GM23248 (cell line): ENCODE data around the gene FRMD6. TPM values are rescaled to one million over a fixed set of nuclear protein-coding genes. Genes with fewer than 3 reads are reported as not detected.

Experiments used
- DNase-seq: peaks from one replicate; pipeline ENCODE4 v3.0.0-alpha.2; 2015
- H2AFZ ChIP-seq: fragments of 200-600 bp; sonication (generic); 2 replicates; pipeline ENCODE4 v1.6.1; 2016; ENCODE audit warnings: antibody characterized with exemption
- H3F3A ChIP-seq: fragments of 200-600 bp; sonication (generic); 2 replicates; pipeline ENCODE4 v1.6.1; 2016; ENCODE audit warnings: mild to moderate bottlenecking, antibody characterized with exemption, mixed run types; ENCODE audit not compliant: insufficient read depth
- H3K27ac ChIP-seq: fragments of 200-600 bp; sonication (generic); 2 replicates; pipeline ENCODE4 v1.5.1; 2016; ENCODE audit warnings: mild to moderate bottlenecking
- H3K27me3 ChIP-seq: fragments of 200-600 bp; sonication (generic); replicated peaks from 2 replicates; pipeline ENCODE4 v1.6.1; 2016; ENCODE audit warnings: mild to moderate bottlenecking; ENCODE audit not compliant: insufficient read depth
- H3K36me3 ChIP-seq: fragments of 200-600 bp; sonication (generic); 2 replicates; pipeline ENCODE4 v1.6.1; 2016; ENCODE audit warnings: low read depth, mild to moderate bottlenecking
- H3K4me1 ChIP-seq: fragments of 200-600 bp; sonication (generic); 2 replicates; pipeline ENCODE4 v1.6.1; 2016; ENCODE audit warnings: mild to moderate bottlenecking; ENCODE audit not compliant: insufficient read depth
- H3K4me2 ChIP-seq: fragments of 200-600 bp; sonication (generic); one replicate; pipeline ENCODE4 v1.6.1; 2016; ENCODE audit warnings: mild to moderate bottlenecking; ENCODE audit not compliant: unreplicated experiment
- H3K4me3 ChIP-seq: fragments of 200-600 bp; sonication (generic); 2 replicates; pipeline ENCODE4 v1.5.1; 2016; ENCODE audit warnings: mild to moderate bottlenecking
- H3K79me2 ChIP-seq: fragments of 200-600 bp; sonication (generic); 2 replicates; pipeline ENCODE4 v1.6.1; 2016; ENCODE audit warnings: mild to moderate bottlenecking; ENCODE audit not compliant: insufficient read depth
- H3K9ac ChIP-seq: fragments of 200-600 bp; sonication (generic); 2 replicates; pipeline ENCODE4 v1.6.1; 2016; ENCODE audit warnings: mild to moderate bottlenecking
- H3K9me2 ChIP-seq: fragments of 200-600 bp; sonication (generic); 2 replicates; pipeline ENCODE4 v1.6.1; 2016; ENCODE audit warnings: mixed run types, mild to moderate bottlenecking, moderate library complexity; ENCODE audit not compliant: insufficient read depth
- H3K9me3 ChIP-seq: fragments of 200-600 bp; sonication (generic); one replicate; pipeline ENCODE4 v1.6.1; 2017; ENCODE audit warnings: low read depth
- H4K20me1 ChIP-seq: fragments of 200-600 bp; sonication (generic); 2 replicates; pipeline ENCODE4 v1.6.0; 2016; ENCODE audit not compliant: insufficient read depth
- EZH2 ChIP-seq: fragments of 200-600 bp; sonication (generic); IDR thresholded peaks from 2 replicates; pipeline ENCODE4 v1.6.1; 2018; ENCODE audit warnings: antibody characterized with exemption, mild to moderate bottlenecking; ENCODE audit not compliant: insufficient read depth, poor library complexity, severe bottlenecking
- EZH2phosphoT487 ChIP-seq: fragments of 200-600 bp; sonication (generic); IDR thresholded peaks from 2 replicates; pipeline ENCODE4 v1.6.1; 2018; ENCODE audit warnings: antibody characterized with exemption, moderate library complexity, mild to moderate bottlenecking, low read depth; ENCODE audit not compliant: insufficient read depth
- WGBS, 2 experiments: methylation state at CpG; one replicate each; pipeline ENCODE4 v1.1.6; 2015 to 2017; ENCODE audit warnings: low lambda C conversion rate in 2 of 2, low coverage in 1 of 2; ENCODE audit errors: missing lambda C conversion rate in 2 of 2; 5-methylcytosine and 5-hydroxymethylcytosine counted together
- in situ Hi-C: fragments of 300-500 bp; cut with MboI; formaldehyde crosslinking; loops from 2 replicates; pipeline ENCODE4 v1.15.0; 2020
- polyA plus RNA-seq: library from polyadenylated mRNA; unstranded; fragments of >200 nt; fragmentation: Nextera tagmentation; extraction: Ambion mirVana; gene quantifications from 2 replicates; pipeline ENCODE4 v1.2.1, GENCODE V29; 2016
- total RNA-seq: library from RNA; depleted of rRNA; stranded (reverse); fragments of >200 nt; shearing (Covaris generic); gene quantifications from 2 replicates; pipeline ENCODE4 v1.2.3, GENCODE V29; 2014

Gene FRMD6
- total and polyA plus RNA-seq, 2 experiments from 2014 or later: 550 to 795 TPM

DNA sequence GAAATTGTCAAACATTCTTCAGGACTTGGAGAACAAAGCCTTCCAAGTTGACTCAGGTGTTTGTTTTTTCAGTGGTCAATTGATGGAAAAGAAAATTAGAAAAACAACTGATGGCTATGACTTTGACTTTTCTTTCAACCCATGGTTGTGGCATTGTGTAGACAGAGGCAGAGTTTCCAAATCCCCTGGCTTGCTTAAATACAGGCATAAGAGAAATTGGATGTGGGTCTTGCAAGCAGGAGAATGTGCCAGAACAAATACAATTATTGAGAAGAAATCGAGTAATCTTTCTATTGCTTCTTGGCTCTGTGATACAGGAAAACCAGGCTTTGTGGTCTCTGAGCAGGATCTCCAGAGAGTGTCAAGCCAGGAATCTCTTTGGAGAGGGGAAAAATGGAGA is 40.9 kb upstream of the FRMD6 start:
- DNase-seq: no peak
- peaks cover 42% of the 10 kb centered on the region for H3F3A ChIP-seq
- no peak overlapping the region for H3K9ac ChIP-seq
- peak overlapping the region; percentile 13 for H3K4me2 ChIP-seq
- H3K27ac ChIP-seq: 0 out of 2 replicates have a peak overlapping the region, but pooled peaks have one; percentile 1
- no peak overlapping the region for H2AFZ ChIP-seq
- no peak overlapping the region for H3K4me3 ChIP-seq
- H3K79me2 ChIP-seq: peaks cover 64% of the 10 kb centered on the region
- H3K4me1 ChIP-seq: peaks cover 54% of the 10 kb centered on the region
- H4K20me1 ChIP-seq: no peaks in the 10 kb centered on the region
- no peaks in the 10 kb centered on the region for H3K36me3 ChIP-seq
- H3K27me3 ChIP-seq: no peaks in the 10 kb centered on the region
- no peak for TF ChIP-seq EZH2phosphoT487
- no peak for TF ChIP-seq EZH2
- 29 to 32% methylated on average over 1 of the region's 1 CpG for WGBS, 2 experiments
- no peaks in the 10 kb centered on the region for H3K9me2 ChIP-seq
- H3K9me3 ChIP-seq: no peaks in the 10 kb centered on the region
- in situ Hi-C loops: no loop called here

DNA sequence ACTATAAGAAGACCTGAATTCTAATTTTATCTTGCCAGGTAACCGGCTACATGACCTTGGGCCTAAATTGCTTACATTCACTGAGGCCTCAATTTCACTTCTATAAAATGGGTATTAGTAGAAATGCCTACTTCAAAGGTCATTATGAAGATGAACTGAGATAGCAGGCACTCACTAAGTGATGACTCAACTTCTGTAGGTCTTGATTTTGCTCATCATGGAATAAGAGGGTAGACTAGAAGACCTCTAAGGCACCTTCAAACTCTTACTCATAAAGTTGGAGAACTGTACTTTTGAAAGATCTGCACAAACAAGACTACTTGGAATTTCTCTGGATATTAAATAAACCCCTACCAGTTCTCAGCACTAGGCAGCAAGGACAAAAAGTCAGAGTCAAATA is 39.3 kb upstream of the FRMD6 start:
- H3K4me3 ChIP-seq: no peak overlapping the region
- no peaks in the 10 kb centered on the region for H3K9me3 ChIP-seq
- DNase-seq: peak; percentile 24
- in situ Hi-C loops: no loop called here
- no peak overlapping the region for H2AFZ ChIP-seq
- peaks cover 53% of the 10 kb centered on the region for H3K79me2 ChIP-seq
- no peaks in the 10 kb centered on the region for H3K36me3 ChIP-seq
- H3K27me3 ChIP-seq: no peaks in the 10 kb centered on the region
- no peak overlapping the region for H3K27ac ChIP-seq
- H3K4me1 ChIP-seq: peaks cover 60% of the 10 kb centered on the region
- no peaks in the 10 kb centered on the region for H3K9me2 ChIP-seq
- no peaks in the 10 kb centered on the region for H4K20me1 ChIP-seq
- H3F3A ChIP-seq: peaks cover 41% of the 10 kb centered on the region
- WGBS, 2 experiments: 59 to 65% methylated on average over 1 of the region's 1 CpG
- H3K9ac ChIP-seq: no peak overlapping the region
- no peak for TF ChIP-seq EZH2phosphoT487
- no peak for TF ChIP-seq EZH2
- no peak overlapping the region for H3K4me2 ChIP-seq

DNA sequence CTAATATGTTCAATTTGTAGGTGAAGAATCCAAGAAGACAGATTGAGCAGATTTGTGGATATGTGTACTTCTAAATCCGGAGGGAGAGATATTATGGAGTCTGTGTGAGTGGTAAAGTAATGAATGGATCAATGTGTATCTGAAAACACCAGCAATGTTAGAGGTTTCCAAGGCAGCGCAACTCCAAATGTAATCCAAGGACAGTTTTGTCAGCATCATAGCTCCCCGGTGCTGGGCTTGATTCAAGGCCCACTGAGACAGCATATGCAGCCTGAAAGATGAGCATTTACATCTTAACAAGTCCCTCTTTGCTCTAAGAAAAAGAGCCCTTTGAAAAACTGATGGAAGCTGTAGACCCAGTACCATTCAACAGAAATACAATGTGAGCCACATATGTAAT is 38.3 kb upstream of the FRMD6 start:
- H3K9me3 ChIP-seq: no peaks in the 10 kb centered on the region
- H3K36me3 ChIP-seq: no peaks in the 10 kb centered on the region
- WGBS, 2 experiments: 53 to 65% methylated on average over 3 of the region's 3 CpGs
- no peaks in the 10 kb centered on the region for H4K20me1 ChIP-seq
- H3K4me2 ChIP-seq: no peak overlapping the region
- DNase-seq: no peak
- H3K79me2 ChIP-seq: peaks cover 61% of the 10 kb centered on the region
- H3F3A ChIP-seq: peaks cover 34% of the 10 kb centered on the region
- H2AFZ ChIP-seq: no peak overlapping the region
- H3K27ac ChIP-seq: no peak overlapping the region
- no peak overlapping the region for H3K9ac ChIP-seq
- no peaks in the 10 kb centered on the region; the same call in 1 of the 2 replicates for H3K9me2 ChIP-seq
- in situ Hi-C loops: no loop called here
- peaks cover 63% of the 10 kb centered on the region for H3K4me1 ChIP-seq
- no peak for TF ChIP-seq EZH2phosphoT487
- no peak for TF ChIP-seq EZH2
- no peaks in the 10 kb centered on the region for H3K27me3 ChIP-seq
- H3K4me3 ChIP-seq: no peak overlapping the region

DNA sequence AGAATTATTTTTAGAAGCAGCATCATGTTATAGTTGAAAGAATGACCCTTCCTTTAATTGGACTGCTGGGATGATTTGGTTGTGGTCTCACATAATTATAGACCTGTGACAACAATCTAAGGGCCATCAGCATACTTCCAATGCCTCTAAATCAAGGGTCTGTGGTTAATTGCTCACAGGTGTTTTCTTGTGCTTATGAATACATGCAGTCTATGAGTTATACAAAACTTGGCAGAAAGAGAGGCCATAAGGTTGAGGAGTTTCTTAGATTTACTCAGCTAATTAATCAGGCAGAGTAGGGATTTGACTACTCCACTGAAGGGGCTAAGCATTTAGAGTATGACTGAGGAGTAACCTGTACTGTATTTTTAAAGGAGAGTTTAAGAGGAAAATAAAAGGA is 37.0 kb upstream of the FRMD6 start:
- peaks cover 50% of the 10 kb centered on the region for H3K4me1 ChIP-seq
- peaks cover 49% of the 10 kb centered on the region for H3K79me2 ChIP-seq
- peak; percentile 49 for DNase-seq
- no peaks in the 10 kb centered on the region for H3K9me3 ChIP-seq
- H3K4me2 ChIP-seq: peak overlapping the region; percentile 27
- no peak for TF ChIP-seq EZH2
- no peak for TF ChIP-seq EZH2phosphoT487
- H2AFZ ChIP-seq: no peak overlapping the region
- no peaks in the 10 kb centered on the region for H3K27me3 ChIP-seq
- in situ Hi-C loops: no loop called here
- H3K4me3 ChIP-seq: no peak overlapping the region
- H3K36me3 ChIP-seq: no peaks in the 10 kb centered on the region
- no peaks in the 10 kb centered on the region; the same call in 1 of the 2 replicates for H3K9me2 ChIP-seq
- H4K20me1 ChIP-seq: no peaks in the 10 kb centered on the region
- 0 out of 2 replicates have a peak overlapping the region, but pooled peaks have one; percentile 2 for H3K9ac ChIP-seq
- peaks cover 21% of the 10 kb centered on the region for H3F3A ChIP-seq
- peak overlapping the region; percentile 10 for H3K27ac ChIP-seq

DNA sequence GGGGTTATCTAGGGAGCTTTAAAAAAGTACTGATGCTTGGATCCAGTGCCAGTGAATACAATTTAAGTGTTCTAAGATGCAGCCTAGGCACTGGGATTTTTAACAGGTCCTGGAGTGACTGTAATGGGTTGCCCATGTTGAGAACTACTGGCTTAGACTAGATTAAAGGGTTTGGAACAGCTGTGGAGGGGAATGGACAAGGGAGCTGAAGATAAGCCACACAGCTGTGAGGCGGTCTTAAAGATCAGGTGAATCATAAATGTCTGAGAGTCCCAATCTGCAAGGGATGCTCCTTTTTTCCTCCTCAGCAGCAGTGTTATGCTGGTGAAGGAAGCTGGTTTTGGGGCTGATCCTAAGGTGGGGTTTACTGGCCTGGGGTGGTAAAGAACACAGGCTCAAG is 35.5 kb upstream of the FRMD6 start:
- Histone ChIP-seq H3K9ac (no peak overlapping the region), H4K20me1 (no peaks in the 10 kb centered on the region), H3K79me2 (peaks cover 33% of the 10 kb centered on the region), H3K4me1 (peaks cover 36% of the 10 kb centered on the region), H3K27ac (no peak overlapping the region), H3K4me2 (no peak overlapping the region), H3K27me3 (no peaks in the 10 kb centered on the region), H3K4me3 (no peak overlapping the region), H3K9me2 (no peaks in the 10 kb centered on the region; the same call in 1 of the 2 replicates), H3K9me3 (no peaks in the 10 kb centered on the region), H2AFZ (no peak overlapping the region), H3F3A (peaks cover 17% of the 10 kb centered on the region), H3K36me3 (no peaks in the 10 kb centered on the region)
- DNase-seq: no peak
- WGBS, 2 experiments: 93 to 100% methylated on average over 1 of the region's 1 CpG
- no peak for TF ChIP-seq EZH2
- TF ChIP-seq EZH2phosphoT487: no peak
- in situ Hi-C loops: no loop called here
